GM12878 (cell line): ENCODE data around the gene BMPR1B. TPM values are rescaled to one million over a fixed set of nuclear protein-coding genes. Genes with fewer than 3 reads are reported as not detected.
"Not testable (repeated sequence)": the region's sequence is repeated elsewhere in the genome, so short reads cannot be mapped to it uniquely, and the experiment has no call there.

Source experiments
- ATAC-seq: fragments of 200-7000 bp; cut with Tn5 transposase; 3 replicates; pipeline ENCODE4 v1.9.1; 2020; ENCODE audit warnings: mild to moderate bottlenecking, moderate library complexity
- BruUV-seq: library from RNA; stranded (reverse); fragments of 400-500 nt; replicated peaks from 2 replicates; lab custom pipeline; 2021; lab: Mats Ljungman, UMichigan
- CTCF ChIA-PET: fragments of 300-600 bp; sonication (Branson Sonifier 250); formaldehyde crosslinking; extraction: SDS; loops from one replicate; lab custom pipeline; 2021; ENCODE audit warnings: inconsistent platforms; lab: Yijun Ruan, JAX
- POLR2A ChIA-PET: fragments of 350-600 bp; formaldehyde crosslinking; extraction: SDS; loops from one replicate; lab custom pipeline; 2021; ENCODE audit warnings: inconsistent platforms; lab: Charles Lee
- RAD21 ChIA-PET: fragments of 300-600 bp; sonication (Branson Sonifier 250); formaldehyde crosslinking; loops from one replicate; lab custom pipeline; 2023; ENCODE audit warnings: antibody characterized with exemption; ENCODE audit not compliant: unreplicated experiment; lab: Charles Lee
- SMC1A ChIA-PET: fragments of 300-600 bp; sonication (Branson Sonifier 250); formaldehyde crosslinking; loops from one replicate; lab custom pipeline; 2023; ENCODE audit not compliant: unreplicated experiment, uncharacterized antibody; lab: Charles Lee
- DNase-seq: peaks from one replicate; pipeline ENCODE4 v3.0.0-alpha.2; 2011; ENCODE audit warnings: low read depth, low spot score
- FAIRE-seq: peaks from 3 replicates; lab custom pipeline; 2011; peaks lifted over from hg19 to GRCh38; lab: Jason Lieb, UNC
- H2AFZ ChIP-seq: 2 replicates; pipeline ENCODE4 v1.6.0; 2011; ENCODE audit warnings: low read depth, low read length, control low read depth; ENCODE audit not compliant: control insufficient read depth
- H3K27ac ChIP-seq: 2 replicates; pipeline ENCODE4 v1.5.1; 2011; ENCODE audit warnings: control low read depth; ENCODE audit not compliant: control insufficient read depth, insufficient read depth
- H3K27me3 ChIP-seq, 2 experiments: replicated peaks in 1 of 2; 2 replicates each; pipeline versions ENCODE4 v1.6.0 to v1.6.1; 2011; ENCODE audit warnings: low read length in 1 of 2; ENCODE audit not compliant: control insufficient read depth in 2 of 2, insufficient read depth in 2 of 2
- H3K36me3 ChIP-seq, 2 experiments: 2 replicates each; pipeline ENCODE4 v1.5.1; 2011; ENCODE audit warnings: low read length in 1 of 2; ENCODE audit not compliant: control insufficient read depth in 2 of 2, insufficient read depth in 2 of 2
- H3K4me1 ChIP-seq: 2 replicates; pipeline ENCODE4 v1.6.1; 2011; ENCODE audit warnings: mild to moderate bottlenecking, low read length, moderate library complexity, mixed read lengths; ENCODE audit not compliant: control insufficient read depth, insufficient read depth
- H3K4me2 ChIP-seq: 2 replicates; pipeline ENCODE4 v1.6.0; 2011; ENCODE audit warnings: control low read depth; ENCODE audit not compliant: control insufficient read depth, insufficient read depth
- H3K4me3 ChIP-seq: fragments of 200-600 bp; sonication (generic); 2 replicates; pipeline ENCODE4 v1.5.1; 2016
- H3K79me2 ChIP-seq: 2 replicates; pipeline ENCODE4 v1.6.0; 2011; ENCODE audit warnings: low read length; ENCODE audit not compliant: control insufficient read depth, insufficient read depth
- H3K9ac ChIP-seq: 2 replicates; pipeline ENCODE4 v1.8.0; 2011; ENCODE audit warnings: low read length, control low read depth, mixed read lengths; ENCODE audit not compliant: control insufficient read depth, insufficient read depth
- H3K9me3 ChIP-seq: replicated peaks from 3 replicates; pipeline ENCODE4 v1.5.1; 2011; ENCODE audit warnings: mild to moderate bottlenecking, low read length; ENCODE audit not compliant: control insufficient read depth, insufficient read depth
- H4K20me1 ChIP-seq: 2 replicates; pipeline ENCODE4 v1.6.0; 2011; ENCODE audit not compliant: control insufficient read depth, insufficient read depth
- CBX3 ChIP-seq: fragments of 200-600 bp; sonication (generic); IDR thresholded peaks from 2 replicates; pipeline ENCODE4 v1.6.1; 2016; ENCODE audit warnings: low read depth, borderline replicate concordance
- FOS ChIP-seq: IDR thresholded peaks from 3 replicates; pipeline ENCODE4 v1.6.1; 2011; ENCODE audit warnings: borderline replicate concordance; ENCODE audit not compliant: insufficient read length; ENCODE audit errors: extremely low read depth
- POLR2AphosphoS5 ChIP-seq: IDR thresholded peaks from 2 replicates; pipeline ENCODE4 v1.6.1; 2011; ENCODE audit warnings: mild to moderate bottlenecking, low read length, inconsistent platforms
- RCOR1 ChIP-seq: conservative IDR thresholded peaks from 2 replicates; pipeline ENCODE4 v1.6.1; 2012; ENCODE audit warnings: low read depth, low read length, improper control_type of control experiment
- TARDBP ChIP-seq: IDR thresholded peaks from 2 replicates; pipeline ENCODE4 v1.6.1; 2016; ENCODE audit warnings: borderline replicate concordance
- ZZZ3 ChIP-seq: IDR thresholded peaks from 2 replicates; pipeline ENCODE4 v1.6.1; 2011; ENCODE audit warnings: low read depth; ENCODE audit not compliant: control insufficient read depth, insufficient read length
- WGBS: methylation state at CpG from one replicate; pipeline ENCODE4 v1.1.6; 2016; ENCODE audit warnings: low lambda C conversion rate; ENCODE audit not compliant: insufficient replicate concordance, insufficient coverage; ENCODE audit errors: missing lambda C conversion rate; 5-methylcytosine and 5-hydroxymethylcytosine counted together
- in situ Hi-C: fragments of 300-500 bp; cut with MboI; formaldehyde crosslinking; loops from 9 replicates; pipeline ENCODE4 v1.14.3; 2018; ENCODE audit warnings: mixed read lengths
- intact Hi-C: fragments of 100-400 bp; cut with micrococcal nuclease; formaldehyde crosslinking; loops from one replicate; pipeline ENCODE4 v1.14.2; 2022; ENCODE audit not compliant: unreplicated experiment
- polyA plus RNA-seq, 11 experiments: library from polyadenylated mRNA; depleted of rRNA in 4 of 11; unstranded in 6 of 11; stranded (reverse) in 5 of 11; fragments of >200 nt; fragmentation: Nextera tagmentation in 4 of 11; fragmentation: Illumina TruSeq in 1 of 11; extraction: Ambion mirVana in 4 of 11; extraction: Trizol in 1 of 11; gene quantifications; 1 replicate in 1 of 11; 2 replicates in 10 of 11; pipeline versions ENCODE4 v1.2.1 to v1.2.3, GENCODE V29; 2011 to 2016; ENCODE audit warnings: inconsistent platforms in 2 of 11, missing spikeins in 2 of 11, low read depth in 1 of 11
- total RNA-seq, 4 experiments: library from RNA; depleted of rRNA in 3 of 4; stranded (reverse); fragments of >200 nt in 3 of 4; fragmentation: Illumina TruSeq in 1 of 4; extraction: Trizol in 1 of 4; gene quantifications; 2 replicates each; pipeline versions ENCODE4 v1.2.1 to v1.2.3, GENCODE V29; 2013 to 2021
- TF ChIP-seq, protein P1 (sequence below): IDR thresholded peaks from 2 replicates; pipeline ENCODE4 v1.6.1; 2012; ENCODE audit warnings: mild to moderate bottlenecking, low read depth, low read length

Gene BMPR1B
- total and polyA plus RNA-seq, 10 of the 15 experiments (the other 5 are each of a cell fraction or from before 2014, with no cell fraction given), result not detected

DNA sequence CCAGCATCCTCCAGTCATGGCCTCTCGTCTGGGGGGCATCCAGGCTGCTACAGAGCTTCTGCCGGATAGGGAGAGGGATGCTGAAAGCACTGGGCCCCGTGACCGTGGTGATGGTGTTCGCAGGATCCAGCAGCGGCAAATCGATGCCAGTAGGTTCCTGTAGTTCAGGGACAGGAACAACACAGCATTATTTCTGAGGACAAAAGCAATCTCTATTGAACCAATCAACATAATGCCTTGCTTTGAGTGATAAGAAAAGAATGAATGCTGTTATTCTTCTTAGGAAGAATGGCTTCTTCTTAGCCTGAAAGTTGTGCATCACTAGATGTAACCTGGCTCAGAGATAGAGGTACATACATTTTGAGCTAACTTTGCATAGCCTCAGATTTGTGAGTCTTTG lies 412.4 kb downstream of the BMPR1B start:
- in situ Hi-C loops, result loop anchor here (25.0 kb wide), 1 partner anchor 867 kb away; no protein-coding TSS in a partner anchor
- ATAC-seq (no peak), FAIRE-seq (no peak), DNase-seq (no peak)
- H3K4me2 ChIP-seq, result no peak overlapping the region
- ChIA-PET SMC1A (interaction anchor here (1.2 to 1.6 kb wide), 4 partner anchors 14 to 340 kb away, joined by 3 to 5 read pairs (median 4); no protein-coding TSS in a partner anchor), RAD21 (no interaction called here), POLR2A (no interaction called here), CTCF (interaction anchor here (1.1 kb wide), 1 partner anchor 866 kb away, joined by 3 read pairs; no protein-coding TSS in a partner anchor)
- H4K20me1 ChIP-seq, result no peaks in the 10 kb centered on the region
- H3K27me3 ChIP-seq, result no peaks in the 10 kb centered on the region
- no peaks in the 10 kb centered on the region for H3K9me3 ChIP-seq
- TF ChIP-seq FOS (no peak), CBX3 (no peak), TARDBP (no peak), ZZZ3 (no peak), POLR2AphosphoS5 (no peak), RCOR1 (no peak)
- TF ChIP-seq, protein P1, sequence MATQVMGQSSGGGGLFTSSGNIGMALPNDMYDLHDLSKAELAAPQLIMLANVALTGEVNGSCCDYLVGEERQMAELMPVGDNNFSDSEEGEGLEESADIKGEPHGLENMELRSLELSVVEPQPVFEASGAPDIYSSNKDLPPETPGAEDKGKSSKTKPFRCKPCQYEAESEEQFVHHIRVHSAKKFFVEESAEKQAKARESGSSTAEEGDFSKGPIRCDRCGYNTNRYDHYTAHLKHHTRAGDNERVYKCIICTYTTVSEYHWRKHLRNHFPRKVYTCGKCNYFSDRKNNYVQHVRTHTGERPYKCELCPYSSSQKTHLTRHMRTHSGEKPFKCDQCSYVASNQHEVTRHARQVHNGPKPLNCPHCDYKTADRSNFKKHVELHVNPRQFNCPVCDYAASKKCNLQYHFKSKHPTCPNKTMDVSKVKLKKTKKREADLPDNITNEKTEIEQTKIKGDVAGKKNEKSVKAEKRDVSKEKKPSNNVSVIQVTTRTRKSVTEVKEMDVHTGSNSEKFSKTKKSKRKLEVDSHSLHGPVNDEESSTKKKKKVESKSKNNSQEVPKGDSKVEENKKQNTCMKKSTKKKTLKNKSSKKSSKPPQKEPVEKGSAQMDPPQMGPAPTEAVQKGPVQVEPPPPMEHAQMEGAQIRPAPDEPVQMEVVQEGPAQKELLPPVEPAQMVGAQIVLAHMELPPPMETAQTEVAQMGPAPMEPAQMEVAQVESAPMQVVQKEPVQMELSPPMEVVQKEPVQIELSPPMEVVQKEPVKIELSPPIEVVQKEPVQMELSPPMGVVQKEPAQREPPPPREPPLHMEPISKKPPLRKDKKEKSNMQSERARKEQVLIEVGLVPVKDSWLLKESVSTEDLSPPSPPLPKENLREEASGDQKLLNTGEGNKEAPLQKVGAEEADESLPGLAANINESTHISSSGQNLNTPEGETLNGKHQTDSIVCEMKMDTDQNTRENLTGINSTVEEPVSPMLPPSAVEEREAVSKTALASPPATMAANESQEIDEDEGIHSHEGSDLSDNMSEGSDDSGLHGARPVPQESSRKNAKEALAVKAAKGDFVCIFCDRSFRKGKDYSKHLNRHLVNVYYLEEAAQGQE, result no peak
- H2AFZ ChIP-seq, result no peak overlapping the region
- no peaks in the 10 kb centered on the region for H3K79me2 ChIP-seq
- H3K4me1 ChIP-seq, result no peaks in the 10 kb centered on the region
- no TSS peak for BruUV-seq
- H3K27ac ChIP-seq, result no peak overlapping the region
- WGBS, result 35% methylated on average over 7 of the region's 7 CpGs
- intact Hi-C loops, result no loop called here
- no peak overlapping the region for H3K9ac ChIP-seq
- no peak overlapping the region for H3K4me3 ChIP-seq
- H3K36me3 ChIP-seq, result no peaks in the 10 kb centered on the region

DNA sequence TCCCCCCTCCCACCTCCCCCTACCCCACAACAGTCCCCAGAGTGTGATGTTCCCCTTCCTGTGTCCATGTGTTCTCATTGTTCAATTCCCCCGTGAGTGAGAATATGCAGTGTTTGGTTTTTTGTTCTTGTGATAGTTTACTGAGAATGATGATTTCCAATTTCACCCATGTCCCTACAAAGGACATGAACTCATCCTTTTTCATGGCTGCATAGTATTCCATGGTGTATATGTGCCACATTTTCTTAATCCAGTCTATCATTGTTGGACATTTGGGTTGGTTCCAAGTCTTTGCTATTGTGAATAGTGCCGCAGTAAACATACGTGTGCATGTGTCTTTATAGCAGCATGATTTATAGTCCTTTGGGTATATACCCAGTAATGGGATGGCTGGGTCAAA lies 413.6 kb downstream of the BMPR1B start:
- SMC1A ChIA-PET, H3K27me3 ChIP-seq, RAD21 ChIA-PET, H3K79me2 ChIP-seq, FAIRE-seq, DNase-seq, H3K4me1 ChIP-seq, H3K27ac ChIP-seq, H4K20me1 ChIP-seq, H3K4me2 ChIP-seq, H3K9me3 ChIP-seq, POLR2A ChIA-PET, H3K36me3 ChIP-seq, ATAC-seq, H3K4me3 ChIP-seq, CTCF ChIA-PET, BruUV-seq, H2AFZ ChIP-seq, intact Hi-C loops, H3K9ac ChIP-seq: not testable (repeated sequence)
- in situ Hi-C loops, result loop anchor here (25.0 kb wide), 1 partner anchor 866 kb away; no protein-coding TSS in a partner anchor
- whole genome bisulfite sequencing, result 50% methylated on average over 1 of the region's 3 CpGs
